ENCODE data around the gene RALB.
A peak's percentile ranks its signal among the peaks of the same experiment; 100 is the strongest.

Gene RALB

DNA sequence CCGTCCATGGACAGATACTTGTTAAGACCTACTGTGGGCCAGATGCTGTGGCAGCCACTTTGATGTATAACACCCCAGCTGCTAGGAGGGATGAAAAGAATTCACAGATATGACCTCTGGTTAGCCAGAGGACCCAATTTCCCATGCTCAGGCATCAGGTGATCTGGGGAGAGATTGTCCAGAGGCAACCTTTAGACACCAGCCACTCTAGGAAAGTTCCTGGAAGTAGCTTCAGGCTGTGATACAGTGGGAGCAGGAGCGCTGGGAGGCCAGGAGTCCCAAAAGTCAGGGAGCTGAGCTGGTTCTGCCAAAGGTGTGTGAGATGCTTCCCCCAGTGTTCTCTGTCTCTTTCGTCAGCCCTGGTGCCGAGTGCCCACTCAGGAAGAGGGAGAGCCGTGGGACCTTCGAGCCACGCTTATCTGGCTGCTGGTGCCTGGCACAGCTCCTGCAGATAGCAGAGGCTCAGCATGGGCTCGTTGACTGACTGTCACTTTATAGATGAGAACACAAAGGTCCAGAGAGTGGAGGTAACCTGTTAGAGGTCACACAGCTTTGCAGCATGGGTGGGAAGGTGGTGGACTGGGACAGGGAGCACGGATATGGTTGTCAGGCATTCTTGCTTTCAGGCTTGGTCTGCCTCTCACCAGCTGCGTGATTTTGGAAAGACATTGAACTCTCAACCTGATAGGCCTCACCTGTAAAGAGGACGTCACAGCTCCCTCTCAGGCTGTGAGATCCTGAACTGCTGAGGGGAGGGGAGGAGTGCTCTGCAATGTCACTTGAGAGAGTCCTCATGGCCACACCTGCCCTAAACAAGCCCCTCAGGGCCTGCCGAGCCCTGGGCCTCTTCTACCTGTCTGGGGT lies 7.8 kb upstream of the RALB start:
- Histone ChIP-seq H3K9me3 (ENCODE audit: low read depth, low read length) (no peaks in the 10 kb centered on the region), H3K27ac (no peak overlapping the region), H3K4me3 (peak overlapping the region; percentile 45; the same call in 1 of the 2 replicates), H3K9ac (ENCODE audit: insufficient read length) (no peak overlapping the region), H3K36me3 (ENCODE audit: insufficient read depth, low read length) (no peaks in the 10 kb centered on the region)
- no peak for DNase-seq (ENCODE audit: low read depth, low spot score)
- no peak for TF ChIP-seq FOXP2 (optimal IDR thresholded peaks at IDR 0.05; ENCODE audit: control extremely low read depth, extremely low read length, insufficient read depth)
- no peak for TF ChIP-seq EZH2 (IDR thresholded peaks at IDR 0.05)
- no peak for TF ChIP-seq POLR2AphosphoS5 (IDR thresholded peaks at IDR 0.05; ENCODE audit: borderline replicate concordance, low read depth, low read length)

DNA sequence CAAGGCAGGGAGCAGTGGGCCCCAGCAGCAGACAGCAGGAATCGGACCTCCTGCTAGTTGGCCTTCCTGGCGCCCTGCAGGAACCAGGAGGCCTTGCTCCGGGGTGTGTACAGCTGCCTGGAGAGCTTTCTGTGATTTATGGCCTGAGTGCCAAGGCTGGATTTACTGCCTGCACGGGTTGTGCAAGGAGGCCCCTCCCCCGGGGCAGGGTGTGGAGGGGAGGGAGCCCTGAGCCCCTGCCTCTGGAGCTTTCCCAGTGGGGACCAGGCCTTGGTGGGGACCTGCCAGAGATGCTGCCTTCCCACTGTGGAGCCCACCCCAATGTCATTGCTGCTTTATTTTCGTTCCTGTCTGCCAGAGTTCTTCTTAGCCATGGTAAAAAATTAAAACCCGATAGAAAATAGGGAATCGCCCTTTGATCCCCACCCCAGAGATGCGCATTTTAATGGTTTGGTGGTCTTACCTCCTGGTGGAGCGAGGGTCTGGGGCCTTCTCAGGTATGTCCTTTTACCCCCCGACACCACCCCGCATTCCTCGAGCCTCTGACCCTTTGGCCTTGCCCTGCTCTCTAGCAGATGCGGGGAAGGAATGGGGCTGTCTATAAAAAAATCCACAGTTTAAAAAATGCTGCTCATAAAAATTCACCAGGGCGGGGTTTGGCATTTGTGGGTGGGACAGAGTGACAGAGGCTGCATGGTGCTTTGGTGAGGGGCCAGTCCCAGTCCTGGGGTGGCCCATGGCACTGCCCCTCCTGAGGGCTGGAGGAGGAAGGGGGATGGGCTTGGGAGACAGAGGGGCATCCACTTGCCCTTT lies 6.9 kb upstream of the RALB start:
- Histone ChIP-seq H3K9ac (ENCODE audit: insufficient read length) (no peak overlapping the region), H3K36me3 (ENCODE audit: insufficient read depth, low read length) (no peaks in the 10 kb centered on the region), H3K27ac (no peak overlapping the region), H3K9me3 (ENCODE audit: low read depth, low read length) (no peaks in the 10 kb centered on the region), H3K4me3 (peak overlapping the region; percentile 45)
- TF ChIP-seq FOXP2 (optimal IDR thresholded peaks at IDR 0.05; ENCODE audit: control extremely low read depth, extremely low read length, insufficient read depth) (peak; percentile 84), POLR2AphosphoS5 (IDR thresholded peaks at IDR 0.05; ENCODE audit: borderline replicate concordance, low read depth, low read length) (no peak)
- no peak for DNase-seq (ENCODE audit: low read depth, low spot score)

DNA sequence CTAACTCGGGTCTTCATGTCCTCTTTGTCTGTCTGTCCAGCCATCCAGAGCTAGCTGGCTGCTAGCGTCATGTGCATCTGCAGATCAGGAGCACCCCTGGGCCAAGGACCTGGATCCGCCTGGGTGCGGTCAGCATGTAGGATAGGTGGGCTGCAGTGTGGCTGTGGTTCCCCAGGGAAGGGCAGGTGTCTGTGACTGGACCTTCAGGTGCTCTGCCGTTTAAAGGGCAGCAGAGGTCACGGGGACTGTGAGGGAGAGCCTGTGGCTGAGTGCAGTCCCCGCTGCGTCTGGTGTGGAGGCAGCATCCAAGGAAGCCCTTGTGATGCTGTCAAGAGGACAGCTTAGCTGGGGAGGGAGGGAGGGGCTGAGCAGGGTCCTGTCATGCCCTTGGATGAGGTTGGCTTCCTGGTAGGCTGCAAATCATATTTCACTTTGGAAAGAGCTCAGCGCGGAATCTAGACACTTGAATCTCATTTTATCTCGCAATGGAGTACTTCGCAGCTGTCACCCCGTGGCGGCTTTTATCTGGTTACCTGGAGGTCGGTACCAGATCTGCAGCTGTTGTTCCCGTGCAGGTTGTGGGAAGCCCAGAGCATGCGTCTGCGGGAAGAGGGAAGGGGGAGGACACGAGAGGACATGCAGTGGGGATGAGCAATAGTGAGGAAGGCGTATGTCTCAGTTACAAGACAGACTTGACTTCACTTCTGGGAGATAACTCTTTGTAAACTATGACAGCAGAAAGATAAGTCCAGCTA lies 5.9 kb upstream of the RALB start:
- Histone ChIP-seq H3K27ac (no peak overlapping the region), H3K9ac (ENCODE audit: insufficient read length) (no peak overlapping the region)
- no peak for DNase-seq (ENCODE audit: low read depth, low spot score)

DNA sequence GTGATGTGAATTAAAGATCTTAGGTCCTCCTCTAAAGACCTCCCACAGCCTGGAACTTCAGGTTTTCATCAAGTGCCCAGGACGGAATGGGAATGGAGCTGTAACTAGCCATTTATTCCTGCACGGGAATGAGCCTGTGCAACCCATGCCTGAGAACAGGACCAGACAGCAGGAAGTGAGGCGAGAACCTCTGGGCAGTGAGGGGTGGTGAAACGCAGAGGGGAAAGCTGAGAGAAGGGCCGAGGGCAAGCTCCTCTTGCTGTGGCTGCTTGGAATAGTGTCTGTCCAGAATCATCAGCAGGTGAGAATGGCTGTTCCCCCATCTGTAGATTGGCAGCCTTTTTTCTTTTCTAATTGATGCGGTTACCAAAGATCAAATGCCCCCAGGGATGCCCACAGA lies 4.8 kb upstream of the RALB start:
- Histone ChIP-seq H3K9me3 (ENCODE audit: low read depth, low read length) (no peaks in the 10 kb centered on the region), H3K27ac (no peak overlapping the region), H3K36me3 (ENCODE audit: insufficient read depth, low read length) (no peaks in the 10 kb centered on the region), H3K9ac (ENCODE audit: insufficient read length) (no peak overlapping the region), H3K4me3 (no peak overlapping the region)
- TF ChIP-seq FOXP2 (optimal IDR thresholded peaks at IDR 0.05; ENCODE audit: control extremely low read depth, extremely low read length, insufficient read depth) (no peak), POLR2AphosphoS5 (IDR thresholded peaks at IDR 0.05; ENCODE audit: borderline replicate concordance, low read depth, low read length) (no peak), EZH2 (IDR thresholded peaks at IDR 0.05) (no peak)
- DNase-seq (ENCODE audit: low read depth, low spot score) = no peak

More for the DNA sequence above, 5.9 kb upstream of the RALB start:
- Histone ChIP-seq H3K4me3 (no peak overlapping the region), H3K9me3 (ENCODE audit: low read depth, low read length) (no peaks in the 10 kb centered on the region), H3K36me3 (ENCODE audit: insufficient read depth, low read length) (no peaks in the 10 kb centered on the region)
- TF ChIP-seq POLR2AphosphoS5 (IDR thresholded peaks at IDR 0.05; ENCODE audit: borderline replicate concordance, low read depth, low read length) (no peak), FOXP2 (optimal IDR thresholded peaks at IDR 0.05; ENCODE audit: control extremely low read depth, extremely low read length, insufficient read depth) (no peak), EZH2 (IDR thresholded peaks at IDR 0.05) (no peak)

DNA sequence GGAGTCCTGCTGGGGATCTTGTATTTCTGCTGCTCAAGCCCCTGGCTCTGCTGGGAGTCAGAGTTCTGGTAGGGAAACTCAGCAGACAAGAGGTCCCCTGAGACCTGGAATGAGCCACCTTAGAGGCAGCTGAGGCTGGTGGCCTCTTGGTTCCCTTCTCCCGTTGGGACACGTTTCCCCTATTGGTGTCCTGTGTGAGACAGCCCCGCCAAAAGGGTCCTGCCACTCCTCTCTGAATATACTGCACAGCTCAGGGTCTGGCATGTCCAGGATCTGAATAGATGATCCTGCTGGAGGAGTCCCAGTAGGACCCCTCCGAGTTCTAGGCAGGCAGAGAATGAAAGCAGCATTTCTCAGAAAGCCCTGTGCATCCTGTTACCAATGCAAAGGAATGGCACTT lies 2.0 kb upstream of the RALB start:
- Histone ChIP-seq H3K27ac (no peak overlapping the region), H3K9ac (ENCODE audit: insufficient read length) (no peak overlapping the region), H3K4me3 (no peak overlapping the region), H3K9me3 (ENCODE audit: low read depth, low read length) (no peaks in the 10 kb centered on the region), H3K36me3 (ENCODE audit: insufficient read depth, low read length) (no peaks in the 10 kb centered on the region)
- DNase-seq (ENCODE audit: low read depth, low spot score) = no peak
- TF ChIP-seq POLR2AphosphoS5 (IDR thresholded peaks at IDR 0.05; ENCODE audit: borderline replicate concordance, low read depth, low read length) (no peak), EZH2 (IDR thresholded peaks at IDR 0.05) (no peak), FOXP2 (optimal IDR thresholded peaks at IDR 0.05; ENCODE audit: control extremely low read depth, extremely low read length, insufficient read depth) (no peak)

DNA sequence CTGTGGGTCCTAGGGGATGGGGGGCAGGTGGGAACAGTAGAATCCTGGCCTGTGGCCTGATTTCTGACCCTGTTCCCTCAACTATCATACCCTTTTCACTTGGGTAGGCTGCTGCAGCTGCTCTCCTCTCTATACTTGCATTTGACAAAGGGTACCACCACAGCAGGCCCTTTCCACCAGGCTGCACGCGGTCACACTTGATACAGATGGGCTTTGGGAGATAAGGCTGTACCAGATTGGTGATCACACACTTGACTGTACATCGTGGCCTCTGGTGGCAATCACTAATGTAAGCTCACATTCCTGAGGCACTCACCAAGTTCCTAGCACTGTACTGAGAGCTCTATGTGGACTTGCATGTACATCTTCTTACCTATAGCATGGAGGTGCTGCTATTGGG lies 1.6 kb upstream of the RALB start:
- no peaks in the 10 kb centered on the region for H3K9me3 ChIP-seq (ENCODE audit: low read depth, low read length)
- H3K36me3 ChIP-seq (ENCODE audit: insufficient read depth, low read length) = no peaks in the 10 kb centered on the region
- H3K27ac ChIP-seq = no peak overlapping the region
- DNase-seq (ENCODE audit: low read depth, low spot score) = no peak
- no peak overlapping the region for H3K9ac ChIP-seq (ENCODE audit: insufficient read length)
- TF ChIP-seq FOXP2 (optimal IDR thresholded peaks at IDR 0.05; ENCODE audit: control extremely low read depth, extremely low read length, insufficient read depth) (no peak), EZH2 (IDR thresholded peaks at IDR 0.05) (no peak), POLR2AphosphoS5 (IDR thresholded peaks at IDR 0.05; ENCODE audit: borderline replicate concordance, low read depth, low read length) (no peak)
- H3K4me3 ChIP-seq = no peak overlapping the region

DNA sequence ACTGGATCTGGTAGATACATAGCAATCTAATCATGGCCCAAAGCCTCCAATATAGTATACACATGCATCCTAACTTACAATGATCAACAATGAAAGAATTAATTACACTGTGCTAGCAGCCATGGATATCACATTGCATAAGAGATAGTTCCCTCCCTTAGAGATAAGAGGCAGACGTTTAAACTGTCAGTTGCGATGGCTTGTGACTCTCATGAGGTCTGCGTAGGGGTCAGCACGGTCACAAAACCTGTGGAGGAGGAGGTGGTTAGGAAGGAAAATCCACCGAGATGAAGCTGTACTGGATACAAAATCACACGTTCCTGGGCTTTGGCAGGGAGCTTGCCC lies 800 bp upstream of the RALB start:
- no peaks in the 10 kb centered on the region for H3K9me3 ChIP-seq (ENCODE audit: low read depth, low read length)
- TF ChIP-seq POLR2AphosphoS5 (IDR thresholded peaks at IDR 0.05; ENCODE audit: borderline replicate concordance, low read depth, low read length) (no peak), EZH2 (IDR thresholded peaks at IDR 0.05) (no peak), FOXP2 (optimal IDR thresholded peaks at IDR 0.05; ENCODE audit: control extremely low read depth, extremely low read length, insufficient read depth) (no peak)
- no peaks in the 10 kb centered on the region for H3K36me3 ChIP-seq (ENCODE audit: insufficient read depth, low read length)
- no peak overlapping the region for H3K27ac ChIP-seq
- DNase-seq (ENCODE audit: low read depth, low spot score) = no peak
- no peak overlapping the region for H3K9ac ChIP-seq (ENCODE audit: insufficient read length)
- peak overlapping the region; percentile 96 for H3K4me3 ChIP-seq

All from SK-N-MC (cell line).